Common myeloid progenitor, CD34-positive (primary cell): ENCODE measurements around the gene SLC34A3.
A peak's percentile ranks its signal among the peaks of the same experiment; 100 is the strongest.

Experiments used
- CTCF ChIA-PET: fragments of 350-600 bp; sonication (Branson Sonifier 250); formaldehyde crosslinking; loops from one replicate; lab custom pipeline; 2021; ENCODE audit warnings: antibody characterized with exemption; lab: Charles Lee
- POLR2A ChIA-PET: fragments of 350-600 bp; sonication (Branson Sonifier 250); formaldehyde crosslinking; loops from one replicate; lab custom pipeline; 2021; ENCODE audit warnings: antibody characterized with exemption; lab: Charles Lee
- DNase-seq, 3 donors: peaks; one replicate each; pipeline versions ENCODE4 v3.0.0 to v3.0.0-alpha.2; 2013
- H3K27ac ChIP-seq, 2 experiments: 1 replicate in 1 of 2; 2 replicates in 1 of 2; pipeline ENCODE4 v1.7.0; 2013; ENCODE audit warnings: inconsistent platforms in 2 of 2, low read length in 2 of 2, mild to moderate bottlenecking in 2 of 2, low read depth in 1 of 2, moderate library complexity in 1 of 2; ENCODE audit not compliant: severe bottlenecking in 2 of 2, insufficient read depth in 1 of 2, poor library complexity in 1 of 2
- H3K27me3 ChIP-seq, 5 experiments: replicated peaks in 2 of 5; 1 replicate in 3 of 5; 2 replicates in 2 of 5; pipeline versions ENCODE4 v1.6.1 to v1.7.0; 2013; ENCODE audit warnings: low read length in 4 of 5, mild to moderate bottlenecking in 2 of 5, moderate library complexity in 2 of 5, inconsistent platforms in 1 of 5; ENCODE audit not compliant: insufficient read depth in 5 of 5, control insufficient read depth in 4 of 5
- H3K36me3 ChIP-seq, 4 experiments: 1 replicate in 2 of 4; 2 replicates in 2 of 4; pipeline versions ENCODE4 v1.6.1 to v1.7.0; 2013; ENCODE audit warnings: low read length in 3 of 4, control low read depth in 1 of 4, mild to moderate bottlenecking in 1 of 4; ENCODE audit not compliant: control insufficient read depth in 4 of 4, insufficient read depth in 4 of 4
- H3K4me1 ChIP-seq, 4 experiments: 1 replicate in 3 of 4; 2 replicates in 1 of 4; pipeline versions ENCODE4 v1.6.1 to v1.7.1; 2013; ENCODE audit warnings: low read length in 3 of 4, mild to moderate bottlenecking in 3 of 4, control low read depth in 1 of 4, inconsistent platforms in 1 of 4, moderate library complexity in 1 of 4; ENCODE audit not compliant: control insufficient read depth in 4 of 4, insufficient read depth in 4 of 4; ENCODE audit errors: control extremely low read depth in 1 of 4
- H3K4me3 ChIP-seq, 7 experiments: 1 replicate in 4 of 7; 2 replicates in 3 of 7; pipeline versions ENCODE4 v1.5.1 to v1.7.0; 2013; ENCODE audit warnings: mild to moderate bottlenecking in 7 of 7, low read length in 6 of 7, moderate library complexity in 6 of 7, inconsistent platforms in 2 of 7, low read depth in 2 of 7, control low read depth in 1 of 7; ENCODE audit not compliant: insufficient read depth in 4 of 7, control insufficient read depth in 1 of 7; ENCODE audit errors: extremely low read depth in 1 of 7
- H3K9me3 ChIP-seq, 5 experiments: 1 replicate in 4 of 5; 2 replicates in 1 of 5; pipeline versions ENCODE4 v1.6.1 to v1.7.1; 2013; ENCODE audit warnings: low read length in 4 of 5, mild to moderate bottlenecking in 2 of 5, inconsistent platforms in 1 of 5, low read depth in 1 of 5, moderate library complexity in 1 of 5; ENCODE audit not compliant: control insufficient read depth in 4 of 5, insufficient read depth in 2 of 5; ENCODE audit errors: control extremely low read depth in 1 of 5
- WGBS: methylation state at CpG from one replicate; pipeline ENCODE4 v1.1.5; 2013; ENCODE audit not compliant: insufficient coverage; 5-methylcytosine and 5-hydroxymethylcytosine counted together

The SLC34A3 gene

DNA sequence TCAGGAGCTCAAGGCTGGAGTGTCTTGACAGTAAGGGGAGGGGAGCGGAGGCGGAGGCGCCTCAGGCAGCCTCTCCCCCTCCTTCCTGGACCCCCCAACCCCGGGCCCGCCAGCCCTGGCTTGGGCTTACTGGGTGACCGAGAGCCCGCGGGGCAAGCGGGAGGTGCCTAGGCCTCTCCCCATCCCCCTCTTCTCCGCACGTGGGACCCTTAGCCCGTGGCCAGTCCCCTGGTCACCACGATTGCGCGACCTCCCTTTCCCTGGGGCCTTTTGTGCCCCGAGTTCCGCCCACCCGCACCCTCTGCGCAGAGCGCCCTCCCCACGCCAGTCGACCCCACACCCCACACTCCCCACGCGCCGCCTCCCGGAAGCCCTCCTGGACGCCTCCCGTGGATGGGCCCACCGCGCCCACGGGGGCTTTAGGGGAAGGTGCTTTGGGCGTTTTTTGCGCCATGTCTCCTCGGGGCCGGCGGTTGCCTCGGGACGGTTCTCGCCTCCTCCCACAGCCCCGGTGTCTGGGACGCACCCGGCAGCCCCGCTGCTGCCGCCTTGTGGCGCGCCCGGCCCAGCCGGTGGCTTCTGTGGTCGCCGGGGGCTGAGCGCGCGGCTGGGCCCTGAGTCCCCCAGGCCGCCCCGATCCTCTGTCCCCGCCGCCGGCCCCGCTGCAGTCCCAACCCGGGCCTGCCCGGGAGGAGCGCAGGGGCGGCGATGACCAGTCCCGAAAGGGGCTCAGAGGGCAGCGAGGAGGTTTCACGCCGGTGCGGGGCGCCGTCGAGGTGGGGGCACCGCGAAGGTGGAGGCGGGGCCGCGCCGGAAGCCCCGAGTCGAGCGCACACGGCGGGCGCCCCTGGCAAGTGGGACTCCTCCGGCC, 50.0 kb downstream of the SLC34A3 start:
- H3K27me3 ChIP-seq, result no peaks in the 10 kb centered on the region
- ChIA-PET CTCF (interaction anchor here (1.1 to 1.2 kb wide), 2 partner anchors 9 to 44 kb away, joined by 3 read pairs; no protein-coding TSS in a partner anchor), POLR2A (no interaction called here)
- no peaks in the 10 kb centered on the region for H3K9me3 ChIP-seq
- peaks cover 3 to 40% (median 18%) of the 10 kb centered on the region in 4 experiments for H3K36me3 ChIP-seq
- peak overlapping the region in 3 of 7 experiments; percentile 9 to 28 (median 19) for H3K4me3 ChIP-seq
- H3K27ac ChIP-seq, result no peak overlapping the region
- peak in 2 of 3 donors; percentile 62 to 66 for DNase-seq
- WGBS, result 62% methylated on average over 64 of the region's 85 CpGs
- peaks cover 0 to 69% (median 60%) of the 10 kb centered on the region in 4 experiments for H3K4me1 ChIP-seq

DNA sequence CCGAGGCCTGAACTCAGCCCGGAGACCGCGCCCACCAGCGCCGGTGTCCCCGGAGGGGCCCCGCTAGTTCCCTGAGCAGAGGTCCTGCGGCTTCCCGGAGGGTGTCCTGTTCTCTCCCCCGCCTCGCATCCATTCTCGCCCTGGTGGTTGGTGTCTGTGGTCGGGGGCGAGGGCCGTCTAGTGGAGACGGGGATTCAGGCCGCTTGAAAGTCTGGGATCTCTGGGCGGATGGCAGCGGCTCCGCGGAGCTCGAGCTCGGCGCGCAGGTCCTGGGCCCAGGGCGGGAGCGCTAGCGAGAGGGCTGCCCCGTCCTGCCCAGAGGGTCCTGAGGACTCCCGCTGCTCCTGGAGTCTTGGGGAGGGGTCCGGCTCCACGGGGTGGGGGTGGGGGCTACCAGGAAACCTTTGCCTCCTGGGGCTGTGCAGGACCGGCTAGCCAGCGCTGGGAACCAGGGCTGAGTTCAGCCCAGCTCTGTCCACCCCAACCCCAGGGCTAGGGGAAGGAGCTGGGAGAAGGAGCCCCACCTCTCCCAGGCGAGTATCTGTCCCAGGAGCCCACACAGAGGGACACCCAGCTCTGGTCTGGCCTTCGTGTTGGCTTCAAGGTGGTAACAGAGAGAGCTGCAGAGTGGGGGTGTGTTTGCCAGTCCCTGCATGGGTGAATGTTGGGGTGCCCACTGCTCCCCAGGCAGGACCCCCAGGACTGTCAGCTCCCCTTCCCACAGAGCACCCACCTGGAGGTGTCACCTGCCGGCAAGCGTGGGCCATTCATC, 50.8 kb downstream of the SLC34A3 start:
- WGBS, result 85% methylated on average over 27 of the region's 39 CpGs
- Histone ChIP-seq H3K9me3 (no peaks in the 10 kb centered on the region), H3K4me1 (peaks cover 0 to 61% (median 52%) of the 10 kb centered on the region in 4 experiments), H3K27ac (no peak overlapping the region), H3K36me3 (peaks cover 3 to 40% (median 18%) of the 10 kb centered on the region in 4 experiments), H3K4me3 (peak overlapping the region in 1 of 7 experiments; percentile 19), H3K27me3 (no peaks in the 10 kb centered on the region)
- DNase-seq, result no peak
- CTCF ChIA-PET, result interaction anchor here (1.4 to 2.1 kb wide), 3 partner anchors 9 to 21 kb away, joined by 3 to 6 read pairs (median 4); partner anchors contain the start of gene NRARP
- POLR2A ChIA-PET, result no interaction called here
